NCI-H1930 (cell line): ENCODE data around the gene OTOG.

ENCODE experiments used
- DNase-seq, 2 experiments: peaks; one replicate each; lab custom pipeline; 2025; lab: John Stamatoyannopoulos, UW

OTOG gene, protein sequence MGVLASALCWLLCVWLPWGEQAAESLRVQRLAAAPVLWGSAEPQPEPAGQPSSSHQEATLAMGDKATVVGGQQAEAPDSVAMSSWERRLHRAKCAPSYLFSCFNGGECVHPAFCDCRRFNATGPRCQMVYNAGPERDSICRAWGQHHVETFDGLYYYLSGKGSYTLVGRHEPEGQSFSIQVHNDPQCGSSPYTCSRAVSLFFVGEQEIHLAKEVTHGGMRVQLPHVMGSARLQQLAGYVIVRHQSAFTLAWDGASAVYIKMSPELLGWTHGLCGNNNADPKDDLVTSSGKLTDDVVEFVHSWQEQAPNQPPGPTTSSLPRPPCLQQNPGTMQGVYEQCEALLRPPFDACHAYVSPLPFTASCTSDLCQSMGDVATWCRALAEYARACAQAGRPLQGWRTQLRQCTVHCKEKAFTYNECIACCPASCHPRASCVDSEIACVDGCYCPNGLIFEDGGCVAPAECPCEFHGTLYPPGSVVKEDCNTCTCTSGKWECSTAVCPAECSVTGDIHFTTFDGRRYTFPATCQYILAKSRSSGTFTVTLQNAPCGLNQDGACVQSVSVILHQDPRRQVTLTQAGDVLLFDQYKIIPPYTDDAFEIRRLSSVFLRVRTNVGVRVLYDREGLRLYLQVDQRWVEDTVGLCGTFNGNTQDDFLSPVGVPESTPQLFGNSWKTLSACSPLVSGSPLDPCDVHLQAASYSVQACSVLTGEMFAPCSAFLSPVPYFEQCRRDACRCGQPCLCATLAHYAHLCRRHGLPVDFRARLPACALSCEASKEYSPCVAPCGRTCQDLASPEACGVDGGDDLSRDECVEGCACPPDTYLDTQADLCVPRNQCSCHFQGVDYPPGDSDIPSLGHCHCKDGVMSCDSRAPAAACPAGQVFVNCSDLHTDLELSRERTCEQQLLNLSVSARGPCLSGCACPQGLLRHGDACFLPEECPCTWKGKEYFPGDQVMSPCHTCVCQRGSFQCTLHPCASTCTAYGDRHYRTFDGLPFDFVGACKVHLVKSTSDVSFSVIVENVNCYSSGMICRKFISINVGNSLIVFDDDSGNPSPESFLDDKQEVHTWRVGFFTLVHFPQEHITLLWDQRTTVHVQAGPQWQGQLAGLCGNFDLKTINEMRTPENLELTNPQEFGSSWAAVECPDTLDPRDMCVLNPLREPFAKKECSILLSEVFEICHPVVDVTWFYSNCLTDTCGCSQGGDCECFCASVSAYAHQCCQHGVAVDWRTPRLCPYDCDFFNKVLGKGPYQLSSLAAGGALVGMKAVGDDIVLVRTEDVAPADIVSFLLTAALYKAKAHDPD (N-terminal part only)

GRCh38 chr11:17547051-17547577 is at the start of gene OTOG:
OTOG (plus strand) TSS chr11:17547259; CDS start chr11:17547373, 114 bp downstream.
- DNase-seq: no peak

GRCh38 chr11:17498058-17498457 is 49.0 kb upstream of the OTOG start:
- peak in 1 of 2 experiments; percentile 16 for DNase-seq

- no peak for DNase-seq
Observed at GRCh38 chr11:17498475-17498874, 48.6 kb upstream of the OTOG start.

GRCh38 chr11:17500673-17501072 is 46.4 kb upstream of the OTOG start:
- no peak for DNase-seq

- DNase-seq: no peak
Observed at GRCh38 chr11:17502630-17503029, 44.4 kb upstream of the OTOG start.

GRCh38 chr11:17504330-17505107 is 42.5 kb upstream of the OTOG start:
- DNase-seq: peak; percentile 15 to 63

GRCh38 chr11:17505146-17505545 is 41.9 kb upstream of the OTOG start:
- no peak for DNase-seq

- DNase-seq: no peak
Observed at GRCh38 chr11:17506314-17506713, 40.7 kb upstream of the OTOG start.

DNA sequence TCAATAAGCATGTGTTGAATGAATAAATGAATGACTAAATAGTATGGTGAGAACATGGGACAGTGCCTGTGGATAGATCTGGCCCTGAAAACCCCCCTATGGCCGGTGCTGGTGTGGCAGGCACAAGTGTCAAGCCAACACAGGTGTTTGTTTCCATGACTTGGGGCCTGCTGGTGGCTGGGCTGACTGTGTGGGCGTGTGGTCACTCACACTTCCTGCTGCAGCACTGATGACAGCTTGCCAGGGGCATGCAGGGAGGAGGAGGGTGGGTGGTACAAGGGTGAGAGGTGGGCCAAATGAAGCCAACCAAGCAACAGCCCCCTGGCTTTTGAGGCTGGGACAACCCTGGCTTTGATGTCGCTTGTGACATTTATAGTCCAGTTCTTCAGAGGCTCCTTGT is 40.1 kb upstream of the OTOG start:
- DNase-seq: no peak

- no peak for DNase-seq
Observed at GRCh38 chr11:17507773-17508172, 39.3 kb upstream of the OTOG start.

- no peak for DNase-seq
Observed at GRCh38 chr11:17508306-17508705, 38.8 kb upstream of the OTOG start.

GRCh38 chr11:17508791-17509190 is 38.3 kb upstream of the OTOG start:
- no peak for DNase-seq

DNA sequence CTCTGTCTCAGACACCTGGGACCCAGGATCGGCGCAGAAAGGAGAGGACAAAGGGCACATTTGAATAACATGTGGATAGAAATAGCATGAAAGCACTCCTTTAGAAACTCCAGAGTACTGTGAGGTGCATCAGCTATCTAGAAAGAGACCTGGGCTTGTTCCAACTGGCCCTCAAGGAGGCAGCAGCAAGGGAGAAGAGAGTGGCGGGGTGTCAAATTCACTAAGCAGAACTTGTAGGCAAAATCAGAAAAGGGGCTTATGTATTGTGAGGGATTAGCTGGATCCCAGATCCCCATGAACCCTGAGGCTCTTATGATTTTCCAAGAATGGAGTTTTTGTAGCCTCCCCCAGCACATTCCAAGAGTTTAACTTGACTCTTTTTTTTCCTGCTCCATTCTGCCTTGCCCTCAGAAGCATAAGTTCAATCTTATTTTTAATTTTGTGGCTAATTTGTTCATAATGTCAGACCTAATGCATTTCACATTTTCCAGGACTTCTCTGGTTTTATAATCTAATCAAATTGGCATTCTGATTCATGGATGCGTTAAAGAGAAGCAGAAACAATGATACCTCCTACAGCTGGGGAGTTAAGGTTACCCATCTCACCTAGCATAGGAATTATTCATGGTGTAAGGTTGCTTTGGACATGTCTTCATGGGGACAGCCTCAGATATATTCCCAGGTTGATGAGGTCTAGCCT is 36.4 kb upstream of the OTOG start:
- DNase-seq: no peak

DNA sequence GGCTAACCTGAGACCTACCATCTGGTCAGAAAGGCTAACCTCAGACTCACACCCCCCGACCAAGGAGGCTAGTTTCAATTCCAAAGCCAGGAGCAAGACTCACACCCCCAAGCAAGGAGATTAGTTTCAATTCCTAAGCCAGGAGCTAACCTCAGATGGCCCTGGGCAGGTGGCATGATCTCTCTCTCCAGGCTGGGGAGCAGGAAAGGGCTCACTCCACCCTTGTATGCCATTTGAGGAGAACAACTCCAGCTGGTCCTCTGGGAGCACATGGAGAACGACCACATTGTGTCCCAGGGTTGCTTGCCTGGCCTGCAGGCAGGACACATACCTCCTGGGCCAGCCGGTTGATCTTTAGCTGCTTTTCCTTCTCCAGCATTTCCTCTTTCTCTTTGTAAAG is 35.5 kb upstream of the OTOG start:
- DNase-seq: no peak

- no peak for DNase-seq
Observed at GRCh38 chr11:17512101-17512500, 35.0 kb upstream of the OTOG start.

DNA sequence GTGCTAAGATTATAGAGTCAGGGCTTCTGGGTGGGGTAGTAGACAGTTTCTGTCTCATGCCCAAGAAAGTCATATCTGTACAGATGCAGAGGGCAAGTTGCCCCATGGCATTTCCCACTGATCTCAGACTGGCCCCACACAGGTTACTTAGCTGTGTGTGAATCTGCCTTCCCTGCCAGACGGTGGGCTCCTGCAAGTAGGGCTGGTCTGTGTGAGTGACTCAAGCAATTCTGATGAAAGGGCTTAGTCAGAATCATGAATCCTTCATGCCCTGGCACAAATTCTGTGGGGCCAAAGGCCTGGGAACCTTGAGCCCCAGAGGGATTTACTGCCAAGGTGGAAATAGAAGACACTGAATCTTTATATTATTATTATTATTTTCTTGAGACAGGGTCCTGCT is 33.2 kb upstream of the OTOG start:
- no peak for DNase-seq

- DNase-seq: no peak
Observed at GRCh38 chr11:17514476-17514875, 32.6 kb upstream of the OTOG start.

DNA sequence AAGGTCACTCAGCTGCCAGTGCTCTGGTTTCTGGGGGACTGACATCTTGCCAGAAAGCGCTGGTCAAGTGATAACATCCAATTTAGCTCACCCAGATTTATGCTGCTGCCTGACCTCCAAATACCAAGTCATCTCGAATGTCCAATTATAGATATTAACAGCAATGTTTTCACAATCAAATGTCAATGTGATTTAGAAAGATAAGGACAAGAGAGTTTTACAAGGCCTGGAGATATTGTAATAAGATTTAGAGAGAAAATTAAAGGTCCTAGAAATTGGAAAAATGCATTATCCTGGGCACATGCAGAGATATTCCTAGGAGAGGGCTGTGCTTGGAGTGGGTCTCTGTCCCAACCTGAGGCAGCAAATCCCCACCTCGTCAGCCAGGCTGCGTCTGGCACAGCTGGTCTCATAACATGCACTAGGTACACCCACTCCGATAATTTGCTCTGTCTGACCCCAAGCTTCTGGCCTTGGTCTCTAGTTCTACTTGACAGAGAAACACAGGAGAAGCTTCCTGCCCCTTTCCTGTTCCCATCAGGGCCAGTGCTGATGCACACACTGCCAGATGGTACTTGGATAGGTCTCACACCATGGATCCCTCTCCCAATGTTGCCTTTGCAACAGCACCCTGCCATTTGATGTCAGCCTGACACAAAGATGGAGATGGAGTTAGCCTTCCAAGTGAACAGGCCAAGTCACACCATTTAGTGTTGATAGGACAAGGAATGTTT is 31.4 kb upstream of the OTOG start:
- DNase-seq: no peak

GRCh38 chr11:17516551-17517150 is 30.4 kb upstream of the OTOG start:
- no peak for DNase-seq
